ENCODE measurements around the gene IRF4.

Gene IRF4

DNA sequence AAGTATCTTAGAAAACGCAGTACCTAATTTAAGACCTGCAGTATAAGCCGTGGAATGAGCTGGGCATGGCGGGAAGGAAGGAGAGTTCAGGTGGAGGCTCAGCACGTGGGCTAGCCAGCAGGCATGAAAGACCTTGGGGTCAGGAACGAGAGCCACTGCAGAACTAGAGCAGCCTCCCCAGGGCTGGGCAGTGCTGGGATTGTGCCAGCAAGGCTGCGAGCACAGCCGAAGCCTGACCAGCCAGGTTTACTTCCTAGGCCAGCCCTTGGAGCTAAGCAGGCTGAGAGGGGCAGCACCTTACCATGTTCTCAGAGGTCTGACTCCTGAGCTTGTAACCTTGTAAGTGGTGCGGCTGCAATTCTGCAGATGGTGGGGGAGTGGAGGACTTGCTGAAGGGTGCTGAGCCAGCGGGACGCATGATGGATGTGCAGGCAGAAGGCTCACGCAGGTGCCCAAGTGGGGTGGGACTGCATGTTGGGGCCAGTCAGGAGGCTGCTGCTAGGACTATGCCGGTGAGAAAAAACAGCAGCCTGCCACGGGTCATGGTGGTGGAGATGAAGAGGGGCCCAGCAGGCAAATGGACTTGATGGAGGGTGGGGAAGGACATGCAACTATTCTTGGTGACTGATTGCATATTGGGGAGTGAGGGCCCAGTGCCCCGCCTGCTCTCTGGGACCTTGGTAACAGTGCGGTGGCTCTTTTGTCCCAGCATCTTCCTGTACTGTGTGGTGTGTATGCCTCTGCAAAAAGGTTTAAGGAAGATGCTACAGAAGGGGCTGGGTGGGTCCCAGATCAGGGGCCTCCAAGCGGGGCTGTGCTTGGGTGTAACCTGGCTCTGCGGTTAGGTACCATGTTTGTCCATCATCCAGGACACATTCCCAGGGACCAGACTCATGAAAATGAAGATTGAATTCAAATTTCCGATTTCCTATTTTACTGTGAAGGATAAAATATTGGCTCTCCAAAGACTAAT, 37.6 kb upstream of the IRF4 start:
- no peak for DNase-seq

DNA sequence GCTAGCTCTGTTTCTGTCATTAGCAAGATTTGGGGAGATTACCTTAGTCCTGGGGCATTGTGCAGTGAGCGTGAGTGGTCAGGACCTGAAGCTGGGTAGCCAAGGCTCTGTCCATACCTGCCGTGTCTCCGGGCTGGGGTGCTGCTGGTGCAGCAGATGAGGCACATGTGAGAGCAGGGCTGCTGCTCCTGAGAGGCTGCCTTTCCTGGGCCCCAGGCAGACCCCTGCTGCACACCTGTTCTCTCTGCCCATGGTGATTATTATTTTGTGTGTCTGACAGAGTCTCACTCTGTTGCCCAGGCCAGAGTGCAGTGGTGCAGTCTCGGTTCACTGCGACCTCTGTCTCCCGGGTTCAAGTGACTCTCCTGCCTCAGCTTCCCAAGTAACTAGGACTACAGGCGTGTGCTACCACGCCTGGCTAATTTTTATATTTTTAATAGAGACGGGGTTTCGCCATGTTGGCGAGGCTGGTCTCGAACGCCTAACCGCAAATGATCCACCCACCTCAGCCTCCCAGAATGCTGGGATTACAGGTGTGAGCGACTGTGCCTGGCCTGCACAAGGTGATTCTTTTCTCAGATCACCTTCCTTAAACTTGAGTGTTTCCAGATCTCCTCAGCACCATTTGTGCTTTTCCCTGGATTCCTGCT, 36.8 kb upstream of the IRF4 start:
- DNase-seq: no peak

DNA sequence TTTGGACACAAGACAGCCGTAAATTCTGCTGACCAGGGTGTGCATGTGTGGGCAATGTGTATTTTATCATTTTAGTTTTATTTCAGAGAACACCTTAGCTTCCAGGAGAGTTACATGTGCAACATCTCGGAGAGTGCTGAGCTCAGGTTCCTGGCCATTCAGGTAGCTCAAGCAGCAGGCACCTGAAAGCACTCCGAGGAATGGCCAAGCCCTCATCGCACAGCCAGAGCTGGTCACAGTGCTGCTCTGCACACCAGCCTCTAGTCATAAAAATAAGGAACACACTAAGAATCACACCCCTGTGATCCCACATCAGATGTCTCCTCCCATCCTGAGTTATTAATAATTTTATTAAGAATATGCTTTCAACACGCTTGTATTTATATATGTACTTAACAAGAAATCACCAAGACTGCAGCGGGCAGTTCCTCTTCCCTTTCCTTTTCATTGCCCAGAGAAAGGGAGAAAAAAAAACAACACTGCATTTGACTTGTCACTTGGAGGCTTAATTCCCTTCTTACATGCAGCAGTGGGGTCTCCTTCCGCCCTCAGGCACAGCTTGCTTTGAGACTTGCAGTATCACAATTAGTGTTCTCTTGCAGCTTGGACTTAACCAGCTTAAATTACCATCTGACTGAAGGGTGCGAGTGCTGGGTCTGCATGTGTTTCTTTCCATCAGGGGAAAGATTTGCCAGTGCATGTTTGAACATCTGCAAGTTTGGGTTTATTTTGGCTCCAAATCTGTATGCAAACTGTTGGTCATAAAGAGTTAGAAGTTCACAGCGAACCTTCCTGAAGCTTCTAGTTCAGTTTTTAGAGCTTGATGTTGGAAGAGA, 36.0 kb upstream of the IRF4 start:
- DNase-seq: no peak

DNA sequence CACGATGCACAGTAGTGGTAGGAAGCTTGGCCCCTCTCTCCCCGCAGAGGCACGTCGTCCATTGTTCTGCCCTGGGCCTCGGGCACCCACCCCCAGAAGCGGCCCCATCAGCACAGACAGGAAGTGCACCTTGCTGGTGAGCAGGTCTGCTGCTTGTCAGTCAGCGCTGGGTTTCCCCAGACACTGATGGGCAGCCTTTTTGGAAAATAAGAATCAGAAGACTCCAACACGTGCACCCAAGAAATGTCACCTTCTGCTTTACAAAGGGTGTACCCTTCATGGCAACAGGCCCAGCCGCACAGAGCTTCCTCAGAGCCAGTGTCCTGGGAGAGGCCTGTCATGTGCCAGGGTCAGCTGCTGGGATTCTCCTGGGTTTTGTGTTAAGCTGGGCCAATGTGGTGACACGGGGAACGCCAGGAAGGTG, 34.7 kb upstream of the IRF4 start:
- no peak for DNase-seq

DNA sequence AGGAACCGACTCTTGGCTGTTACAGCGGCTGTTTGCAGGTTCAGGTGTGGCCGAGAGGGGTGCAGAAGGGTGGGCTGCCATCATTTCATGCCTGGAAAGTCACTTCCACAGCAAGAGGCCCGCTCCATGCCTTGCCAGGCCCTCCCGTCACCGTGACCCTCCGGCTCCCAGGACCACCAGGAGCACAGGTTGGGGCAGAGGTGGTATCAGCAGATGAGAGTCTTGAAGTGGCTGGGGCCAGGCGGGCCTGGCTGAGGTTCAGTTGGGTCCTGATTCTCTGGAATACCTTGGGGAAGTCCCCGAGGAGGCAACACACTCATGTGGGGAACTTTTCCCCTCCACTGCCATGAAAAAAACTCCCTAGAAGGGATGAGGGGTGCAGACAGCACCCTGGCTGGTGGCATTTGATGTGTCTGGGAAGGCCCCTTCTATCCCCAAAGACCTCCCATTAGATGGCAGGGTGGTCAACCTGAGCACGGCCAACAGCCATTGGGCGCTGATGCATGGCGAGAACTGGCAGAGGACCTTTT, 34.2 kb upstream of the IRF4 start:
- no peak for DNase-seq

DNA sequence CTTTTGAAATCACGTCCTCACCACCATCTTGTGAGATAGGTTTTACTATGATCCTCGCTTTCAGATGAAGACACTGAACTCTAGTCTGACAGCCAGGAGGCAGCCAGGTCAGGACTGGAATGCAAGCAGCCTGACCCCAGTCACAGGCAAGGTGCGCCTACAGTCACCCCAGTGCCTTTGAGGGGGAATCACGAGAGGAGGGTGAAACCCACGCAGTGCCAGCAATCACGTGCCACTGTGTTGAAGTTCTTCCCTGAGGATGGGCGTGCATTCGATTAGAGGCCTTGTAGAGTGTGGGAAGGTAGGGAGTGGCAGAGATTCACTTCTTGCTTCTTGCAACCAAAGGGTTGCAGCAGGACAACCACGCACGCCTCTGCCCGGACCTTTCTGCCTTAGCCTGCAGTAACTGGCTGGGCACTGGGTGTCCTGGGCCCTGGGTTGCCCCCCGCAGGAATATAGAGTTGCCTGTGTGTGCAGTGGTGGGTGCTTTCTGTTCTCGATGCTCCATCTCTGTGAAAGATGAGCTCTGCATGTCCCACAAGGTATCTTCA, 33.7 kb upstream of the IRF4 start:
- DNase-seq: no peak

DNA sequence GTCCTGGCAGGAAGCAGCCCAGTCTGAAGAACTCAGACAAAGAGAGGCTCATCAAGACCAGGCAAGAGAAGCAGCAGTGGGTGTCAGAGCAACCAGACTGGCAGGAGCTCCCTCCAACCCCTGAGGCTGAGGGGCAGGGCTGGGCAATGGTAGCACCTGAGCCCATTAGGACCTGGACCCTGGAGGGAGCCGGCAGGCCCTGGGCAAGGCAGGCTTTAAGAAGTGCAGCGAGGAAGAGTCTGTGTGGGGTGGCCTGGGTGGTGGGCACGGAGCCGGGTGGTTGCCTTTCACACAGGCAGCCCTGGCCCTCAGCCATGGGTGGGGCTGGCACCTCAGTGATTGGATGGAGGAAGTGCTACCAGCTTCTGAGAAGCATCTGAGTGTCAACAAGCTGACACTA, 33.1 kb upstream of the IRF4 start:
- no peak for DNase-seq

DNA sequence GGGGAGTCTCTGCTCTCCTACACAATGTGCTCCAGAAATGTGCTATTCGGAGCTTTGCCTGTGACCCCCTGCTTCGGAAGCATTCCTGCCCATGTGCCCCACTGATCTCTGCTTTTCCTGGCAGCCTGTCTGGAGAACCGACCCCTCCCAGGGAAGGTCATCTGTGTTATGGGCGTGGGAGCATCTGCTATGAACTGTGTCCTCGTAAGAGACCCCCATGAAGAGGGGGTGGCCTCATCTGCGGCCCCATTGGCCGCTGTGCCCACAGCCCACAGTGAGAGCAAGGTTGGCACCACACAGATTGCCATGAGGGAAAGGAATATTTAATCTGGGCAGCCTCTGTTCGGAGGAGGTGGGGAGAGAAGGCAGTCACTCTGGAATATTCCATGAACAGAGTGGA, 32.7 kb upstream of the IRF4 start:
- no peak for DNase-seq

DNA sequence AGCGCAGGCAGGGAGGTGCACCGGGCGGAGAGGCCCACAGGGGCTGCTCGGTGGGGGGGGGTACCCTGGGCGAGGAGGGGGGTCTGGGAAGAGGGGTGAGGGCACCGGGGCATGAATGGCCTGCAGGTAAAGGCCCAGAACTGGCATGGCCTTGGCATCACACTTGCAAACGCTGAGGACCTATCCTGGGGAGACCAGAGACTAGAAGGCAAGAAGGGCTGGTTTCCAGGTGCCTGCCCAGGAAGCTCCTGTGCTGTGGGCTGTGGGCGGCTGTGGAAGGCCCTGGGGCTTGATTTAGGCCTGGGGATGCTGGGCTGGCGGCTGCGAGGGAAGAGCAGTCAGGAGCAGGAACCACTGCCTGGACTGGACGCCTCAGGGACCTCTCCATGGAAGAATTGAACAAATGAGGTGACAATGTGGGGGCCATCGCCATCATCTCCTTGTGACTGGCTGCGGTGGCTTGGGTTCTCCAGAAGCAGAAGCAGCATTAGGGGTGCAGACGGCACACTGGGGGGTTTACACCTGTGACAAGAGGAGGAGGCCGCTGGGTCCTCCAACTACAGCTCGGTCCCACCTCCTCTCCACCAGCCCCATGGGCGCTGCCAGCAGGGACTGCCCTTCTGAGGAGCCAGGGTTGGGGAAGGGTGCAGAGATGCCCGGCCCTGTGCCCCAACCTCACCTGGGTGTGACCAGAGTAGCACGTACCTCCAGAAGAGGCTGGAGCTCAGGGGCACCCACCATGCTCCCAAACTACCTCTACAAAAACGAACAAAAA, 32.1 kb upstream of the IRF4 start:
- DNase-seq: no peak

DNA sequence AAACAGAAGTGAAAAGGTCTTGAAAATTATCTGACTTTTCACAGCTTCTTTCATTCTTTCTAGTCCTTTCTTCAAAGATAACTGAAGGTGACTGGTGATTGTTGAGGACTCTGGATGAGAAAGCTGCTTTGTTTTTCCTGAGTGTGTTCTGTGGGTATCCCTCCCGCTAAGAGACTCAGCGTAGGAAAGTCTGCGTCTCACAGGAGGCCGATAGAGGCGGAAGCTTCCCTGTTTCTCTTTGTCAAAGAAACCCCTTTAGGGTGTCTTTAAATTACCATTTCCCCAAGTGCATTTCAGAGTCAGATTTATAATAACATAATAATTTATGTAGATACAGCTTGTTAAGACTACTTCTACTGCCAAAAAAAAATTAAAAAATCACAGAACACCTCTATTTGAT, 31.2 kb upstream of the IRF4 start:
- DNase-seq: no peak

DNA sequence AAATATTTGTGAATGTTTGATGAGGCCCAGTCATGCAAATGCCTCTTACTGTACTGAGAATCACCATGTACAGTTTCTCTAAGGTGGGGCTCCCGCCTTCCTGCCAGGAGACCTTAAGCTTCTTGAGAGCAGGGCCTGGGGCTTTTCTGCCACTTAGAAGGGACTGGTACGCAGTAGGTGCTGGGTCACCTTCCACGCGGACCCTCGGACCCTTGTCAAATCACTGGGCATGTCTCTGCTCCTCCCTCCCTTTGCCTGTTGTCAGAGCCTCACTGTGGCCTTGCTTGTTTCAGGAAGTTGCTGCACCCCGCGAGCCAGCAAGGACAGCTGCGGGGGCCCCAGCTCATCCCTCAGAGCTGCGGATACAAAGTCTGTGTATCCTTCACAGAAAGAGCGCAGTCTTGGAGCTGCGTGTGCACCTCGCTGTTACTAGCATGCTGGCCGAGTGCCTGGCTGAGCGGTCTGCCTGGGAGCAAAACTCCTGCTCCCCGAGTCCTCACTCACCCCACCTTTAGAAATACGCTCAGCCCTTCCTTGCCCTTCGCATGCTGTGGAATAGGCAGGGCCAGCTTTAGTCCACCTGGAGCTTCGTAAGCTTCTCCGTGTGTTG, 30.7 kb upstream of the IRF4 start:
- DNase-seq: no peak

DNA sequence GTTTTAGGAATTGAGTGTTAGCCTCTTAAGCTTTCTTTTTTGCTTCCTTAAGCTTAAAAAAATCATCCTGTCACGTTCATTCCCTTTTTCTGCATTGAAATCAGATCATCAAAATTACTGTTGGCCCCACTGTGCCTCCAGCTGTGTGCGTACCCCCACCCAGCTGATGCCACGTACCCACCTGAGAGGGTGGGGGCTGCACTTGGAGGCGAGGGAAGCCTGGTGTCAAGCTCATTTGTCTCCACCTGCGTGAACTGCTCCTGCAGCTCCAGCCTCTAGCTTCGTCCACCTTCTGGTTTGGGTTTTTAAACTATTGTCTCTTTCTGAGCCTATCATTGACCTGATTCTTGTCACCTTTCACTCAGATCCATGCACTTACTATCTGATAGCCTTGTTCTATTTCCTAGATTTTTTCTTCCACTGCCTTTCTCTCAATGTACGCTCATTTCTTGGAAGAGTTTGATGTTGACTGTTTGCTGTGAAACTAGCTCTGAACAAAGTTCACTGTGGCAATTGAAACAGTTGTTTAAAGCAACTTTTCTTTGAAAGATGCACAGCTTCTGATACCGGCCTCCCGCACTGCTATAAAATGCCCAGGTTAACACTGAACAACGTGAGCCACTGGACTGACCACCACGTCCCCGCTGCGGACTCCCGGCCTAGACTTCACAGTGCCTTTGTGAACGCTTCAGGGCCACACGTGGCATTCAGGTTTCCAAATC, 30.0 kb upstream of the IRF4 start:
- DNase-seq: no peak

DNA sequence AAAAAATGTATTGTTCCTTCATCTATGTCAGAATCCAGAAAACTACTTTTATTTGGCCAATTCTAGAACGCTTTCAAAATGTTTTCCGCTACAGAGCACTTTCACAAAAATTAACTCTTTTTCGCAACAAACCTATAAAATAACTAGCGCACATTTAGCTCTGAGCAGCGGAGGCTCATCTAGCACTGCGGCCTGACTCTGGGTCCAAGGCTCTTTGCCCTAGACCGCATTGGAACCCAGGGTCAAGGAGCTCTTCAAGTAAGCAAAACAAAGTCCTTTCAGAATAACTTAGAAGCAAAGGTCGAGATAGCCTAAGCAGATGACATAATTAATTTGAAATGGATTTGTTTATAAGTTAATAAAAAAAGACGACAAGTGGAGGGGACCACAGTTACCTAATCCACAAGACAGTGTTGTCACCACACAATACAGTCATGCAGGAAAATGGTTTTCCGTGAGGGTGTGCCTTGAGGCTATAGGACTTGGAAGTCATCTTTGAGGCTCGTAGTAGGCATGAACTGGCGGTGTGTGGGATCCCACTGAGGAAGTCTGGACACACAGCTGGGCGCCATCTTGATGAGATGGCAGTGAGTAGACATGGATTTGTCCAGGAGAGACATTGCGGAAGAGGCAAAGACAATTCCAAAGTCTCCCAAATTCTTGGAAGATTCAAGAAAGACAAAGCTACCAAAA, 29.2 kb upstream of the IRF4 start:
- DNase-seq: no peak

DNA sequence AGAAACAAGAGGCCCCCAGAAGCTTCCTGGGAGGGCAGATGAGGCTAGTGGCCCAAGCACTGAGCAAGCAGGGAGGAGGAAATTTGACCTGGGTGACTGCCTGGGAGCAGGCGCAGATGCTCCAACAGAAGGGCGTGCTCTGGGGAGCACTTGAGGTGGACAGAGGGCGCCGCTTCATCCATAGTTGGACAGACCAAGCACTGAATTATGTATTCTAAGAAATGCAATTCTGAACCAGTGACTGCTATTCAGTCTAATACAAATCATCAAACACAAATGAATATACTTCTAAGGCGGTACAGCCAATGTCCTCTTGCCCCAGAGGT, 28.7 kb upstream of the IRF4 start:
- no peak for DNase-seq

DNA sequence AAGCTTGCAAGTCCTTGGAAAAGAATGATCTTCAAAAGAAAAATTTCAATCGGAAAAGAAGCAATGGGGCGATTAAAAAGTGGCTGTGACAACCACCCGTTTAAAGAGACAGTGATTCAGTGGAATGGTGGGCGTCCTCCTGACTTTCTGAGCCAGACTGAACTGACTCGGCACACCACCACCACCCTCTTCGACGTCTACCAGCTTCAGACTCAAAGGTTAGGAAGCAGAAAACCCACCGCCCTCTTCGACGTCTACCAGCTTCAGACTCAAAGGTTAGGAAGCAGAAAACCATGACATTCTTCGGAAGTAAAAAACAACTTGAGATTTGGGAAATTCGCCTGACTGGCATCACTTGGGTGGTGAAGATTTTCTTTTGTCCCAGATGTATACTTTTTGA, 28.3 kb upstream of the IRF4 start:
- DNase-seq: no peak

DNA sequence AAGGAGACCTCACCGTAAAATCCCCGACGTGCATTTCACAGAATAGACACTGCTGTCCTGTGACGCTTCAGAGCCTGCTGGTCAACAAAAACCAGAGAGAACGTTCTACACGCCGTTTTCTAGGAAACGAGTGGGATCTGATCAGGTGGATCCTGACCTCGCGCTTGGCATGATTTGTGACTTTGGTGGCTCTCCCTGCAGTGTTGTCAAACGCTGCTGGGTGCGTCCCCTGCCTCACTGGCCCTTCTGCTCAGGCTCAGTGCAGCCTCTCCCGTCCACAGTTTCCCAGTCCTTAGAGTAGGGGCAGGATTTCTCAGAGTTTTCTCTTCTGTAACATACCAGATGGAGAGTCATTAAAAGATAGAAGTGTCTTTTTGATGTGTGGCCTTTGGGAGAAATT, 27.6 kb upstream of the IRF4 start:
- DNase-seq: no peak

DNA sequence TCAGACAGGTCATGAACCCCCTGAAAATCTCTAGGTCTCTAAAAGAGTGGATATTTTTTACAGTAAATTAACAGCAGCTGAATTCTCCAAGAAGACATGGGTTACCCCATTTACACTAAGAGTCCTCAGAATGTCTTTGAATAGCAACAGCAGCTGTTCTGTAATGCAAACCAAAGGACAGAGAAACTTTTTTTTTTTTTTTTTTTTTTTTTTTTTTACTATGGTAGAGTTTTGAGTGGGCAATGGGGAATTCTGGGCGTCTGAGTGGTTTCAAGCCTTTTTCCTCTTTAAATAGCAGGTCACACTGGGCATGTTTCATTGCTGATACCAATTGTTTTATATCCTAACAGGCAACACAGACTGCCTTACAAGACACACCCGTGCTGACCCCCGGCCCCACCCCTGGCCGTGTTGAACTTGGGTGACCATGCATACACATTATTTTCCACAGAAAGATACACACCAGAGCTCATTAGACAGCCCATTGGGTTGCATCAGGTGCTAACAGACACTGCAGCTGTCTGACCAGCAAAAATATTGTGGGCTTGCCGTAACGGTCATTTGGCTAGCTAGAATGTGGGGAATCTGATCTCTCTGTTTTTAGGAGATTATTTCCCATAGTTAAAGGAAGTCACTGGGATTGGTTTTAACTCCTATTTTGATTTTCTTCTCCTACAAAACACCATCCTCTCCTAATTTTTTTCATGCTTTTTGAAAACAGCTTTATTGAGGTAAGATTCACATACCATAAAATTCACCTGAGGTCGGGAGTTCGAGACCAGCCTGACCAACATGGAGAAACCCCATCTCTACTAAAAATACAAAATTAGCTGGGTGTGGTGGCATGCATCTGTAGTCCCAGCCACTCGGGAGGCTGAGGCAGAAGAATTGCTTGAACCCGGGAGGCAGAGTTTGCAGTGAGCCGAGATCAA, 26.7 kb upstream of the IRF4 start:
- DNase-seq: no peak

DNA sequence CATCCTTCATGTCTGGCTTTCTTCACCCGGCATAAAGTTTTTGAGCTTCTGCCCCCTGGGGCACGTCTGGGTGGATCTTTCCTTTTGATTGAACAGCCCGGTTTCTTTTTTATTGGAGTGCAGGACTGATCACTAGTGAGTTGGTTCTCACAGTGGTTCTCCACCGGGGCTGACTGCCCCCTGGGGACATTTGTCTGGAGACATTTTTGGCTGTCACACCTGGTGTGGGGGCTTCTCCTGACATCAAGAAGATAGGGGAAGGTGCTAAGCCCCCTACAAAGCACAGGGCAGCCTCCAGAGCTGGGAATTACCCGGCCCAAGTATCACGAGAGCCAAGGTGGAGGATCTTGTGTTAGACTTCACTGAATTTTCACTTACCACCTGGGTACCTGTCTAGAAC, 25.7 kb upstream of the IRF4 start:
- no peak for DNase-seq

All from retina (tissue), 1 donor.